ACC112 (cell line): ENCODE data around the gene ZNF518B.

ENCODE experiments used
- H2AFZ ChIP-seq: fragments of 200-600 bp; sonication (generic); one replicate; pipeline ENCODE4 v1.6.0; 2017; ENCODE audit warnings: antibody characterized with exemption, low read length; ENCODE audit not compliant: unreplicated experiment
- H3K27ac ChIP-seq: fragments of 200-600 bp; sonication (generic); 2 replicates; pipeline ENCODE4 v1.5.1; 2014; ENCODE audit warnings: low read depth, mild to moderate bottlenecking, antibody characterized with exemption, low read length, moderate library complexity
- H3K27me3 ChIP-seq: fragments of 200-600 bp; sonication (generic); 2 replicates; pipeline ENCODE4 v1.6.1; 2014; ENCODE audit warnings: mild to moderate bottlenecking, antibody characterized with exemption, low read length, moderate library complexity, mixed read lengths; ENCODE audit not compliant: insufficient read depth
- H3K36me3 ChIP-seq: fragments of 200-600 bp; sonication (generic); 2 replicates; pipeline ENCODE4 v1.6.1; 2016; ENCODE audit warnings: mild to moderate bottlenecking, antibody characterized with exemption, low read length, moderate library complexity, mixed read lengths; ENCODE audit not compliant: insufficient read depth
- H3K4me1 ChIP-seq: fragments of 200-600 bp; sonication (generic); one replicate; pipeline ENCODE4 v1.6.1; 2016; ENCODE audit warnings: low read length, mixed read lengths; ENCODE audit not compliant: insufficient read depth, unreplicated experiment, control insufficient read depth
- H3K4me3 ChIP-seq: fragments of 200-600 bp; sonication (generic); 2 replicates; pipeline ENCODE4 v1.5.1; 2014; ENCODE audit warnings: mild to moderate bottlenecking, low read depth, low read length
- H3K79me2 ChIP-seq: fragments of 200-600 bp; sonication (generic); one replicate; pipeline ENCODE4 v1.6.0; 2016; ENCODE audit warnings: low read length; ENCODE audit not compliant: control insufficient read depth, unreplicated experiment, insufficient read depth

The ZNF518B gene

GRCh38 chr4:10457255-10457801 lies at the start of gene ZNF518B:
Gene ZNF518B, minus strand, starts transcription at chr4:10457426. Its CDS starts 11,098 bp downstream, at chr4:10446328.
- Histone ChIP-seq H3K27me3 (peaks cover 16% of the 10 kb centered on the region), H2AFZ (peak within 1 kb of the TSS; percentile 99), H3K4me1 (peaks cover 5% of the 10 kb centered on the region), H3K4me3 (peak within 1 kb of the TSS; percentile 93), H3K36me3 (peaks cover 20% of the 10 kb centered on the region), H3K79me2 (peaks cover 38% of the 10 kb centered on the region), H3K27ac (peak within 1 kb of the TSS; percentile 66)

GRCh38 chr4:10506077-10506476 lies 48.9 kb upstream of the ZNF518B start:
- Histone ChIP-seq H3K36me3 (no peaks in the 10 kb centered on the region), H3K27me3 (peaks cover 6% of the 10 kb centered on the region; the same call in 1 of the 2 replicates), H3K4me1 (no peaks in the 10 kb centered on the region), H2AFZ (no peak overlapping the region), H3K27ac (no peak overlapping the region), H3K4me3 (no peak overlapping the region), H3K79me2 (no peaks in the 10 kb centered on the region)

GRCh38 chr4:10504570-10505179 lies 47.4 kb upstream of the ZNF518B start:
- H2AFZ ChIP-seq = no peak overlapping the region
- H3K79me2 ChIP-seq = no peaks in the 10 kb centered on the region
- no peaks in the 10 kb centered on the region for H3K4me1 ChIP-seq
- H3K27me3 ChIP-seq = peaks cover 18% of the 10 kb centered on the region; the same call in 1 of the 2 replicates
- no peaks in the 10 kb centered on the region for H3K36me3 ChIP-seq
- H3K27ac ChIP-seq = no peak overlapping the region
- no peak overlapping the region for H3K4me3 ChIP-seq

- Histone ChIP-seq H3K27me3 (peaks cover 23% of the 10 kb centered on the region; the same call in 1 of the 2 replicates), H3K27ac (no peak overlapping the region)
Observed at GRCh38 chr4:10502717-10503116, 45.5 kb upstream of the ZNF518B start.

GRCh38 chr4:10500776-10501175 lies 43.5 kb upstream of the ZNF518B start:
- Histone ChIP-seq H3K27me3 (peaks cover 23% of the 10 kb centered on the region; the same call in 1 of the 2 replicates), H3K36me3 (no peaks in the 10 kb centered on the region), H3K4me1 (no peaks in the 10 kb centered on the region), H3K27ac (no peak overlapping the region), H2AFZ (no peak overlapping the region), H3K4me3 (no peak overlapping the region), H3K79me2 (no peaks in the 10 kb centered on the region)

More at GRCh38 chr4:10502717-10503116, 45.5 kb upstream of the ZNF518B start:
- H3K4me3 ChIP-seq = no peak overlapping the region
- H3K4me1 ChIP-seq = no peaks in the 10 kb centered on the region
- no peaks in the 10 kb centered on the region for H3K36me3 ChIP-seq
- H2AFZ ChIP-seq = no peak overlapping the region
- no peaks in the 10 kb centered on the region for H3K79me2 ChIP-seq

- H3K4me1 ChIP-seq = no peaks in the 10 kb centered on the region
- H2AFZ ChIP-seq = no peak overlapping the region
- peaks cover 28% of the 10 kb centered on the region; the same call in 1 of the 2 replicates for H3K27me3 ChIP-seq
- H3K4me3 ChIP-seq = no peak overlapping the region
- H3K27ac ChIP-seq = no peak overlapping the region
- H3K79me2 ChIP-seq = no peaks in the 10 kb centered on the region
- no peaks in the 10 kb centered on the region for H3K36me3 ChIP-seq
Observed at GRCh38 chr4:10496200-10496599, 39.0 kb upstream of the ZNF518B start.

GRCh38 chr4:10495651-10496050 lies 38.4 kb upstream of the ZNF518B start:
- Histone ChIP-seq H3K36me3 (no peaks in the 10 kb centered on the region), H3K27ac (no peak overlapping the region), H3K4me1 (no peaks in the 10 kb centered on the region), H3K4me3 (no peak overlapping the region), H3K27me3 (peaks cover 24% of the 10 kb centered on the region; the same call in 1 of the 2 replicates), H3K79me2 (no peaks in the 10 kb centered on the region), H2AFZ (no peak overlapping the region)

GRCh38 chr4:10492464-10492863 lies 35.2 kb upstream of the ZNF518B start:
- Histone ChIP-seq H3K4me1 (no peaks in the 10 kb centered on the region), H3K4me3 (no peak overlapping the region), H3K79me2 (no peaks in the 10 kb centered on the region), H3K27me3 (peaks cover 28% of the 10 kb centered on the region; the same call in 1 of the 2 replicates), H2AFZ (no peak overlapping the region), H3K27ac (no peak overlapping the region), H3K36me3 (no peaks in the 10 kb centered on the region)

- Histone ChIP-seq H3K27me3 (peaks cover 28% of the 10 kb centered on the region; the same call in 1 of the 2 replicates), H3K27ac (no peak overlapping the region), H3K4me1 (no peaks in the 10 kb centered on the region), H3K79me2 (no peaks in the 10 kb centered on the region), H3K36me3 (no peaks in the 10 kb centered on the region), H2AFZ (no peak overlapping the region), H3K4me3 (no peak overlapping the region)
Observed at GRCh38 chr4:10491401-10491800, 34.2 kb upstream of the ZNF518B start.

- Histone ChIP-seq H3K4me1 (no peaks in the 10 kb centered on the region), H3K27ac (no peak overlapping the region), H2AFZ (no peak overlapping the region), H3K36me3 (no peaks in the 10 kb centered on the region), H3K4me3 (no peak overlapping the region), H3K27me3 (peaks cover 28% of the 10 kb centered on the region; the same call in 1 of the 2 replicates), H3K79me2 (no peaks in the 10 kb centered on the region)
Observed at GRCh38 chr4:10490996-10491395, 33.8 kb upstream of the ZNF518B start.

- H2AFZ ChIP-seq = no peak overlapping the region
- H3K79me2 ChIP-seq = no peaks in the 10 kb centered on the region
- no peaks in the 10 kb centered on the region for H3K4me1 ChIP-seq
- no peaks in the 10 kb centered on the region for H3K36me3 ChIP-seq
- H3K27me3 ChIP-seq = 0 out of 2 replicates have a peak, but pooled peaks cover 3% of the 10 kb centered on the region
- no peak overlapping the region for H3K4me3 ChIP-seq
- no peak overlapping the region for H3K27ac ChIP-seq
Observed at GRCh38 chr4:10482913-10483312, 25.7 kb upstream of the ZNF518B start.
